ENCODE data around the gene ZC2HC1B. TPM values are rescaled to one million over a fixed set of nuclear protein-coding genes. Genes with fewer than 3 reads are reported as not detected.

ZC2HC1B gene
- polyA plus RNA-seq, 3 donors, result 0.07 TPM; not detected in 2

DNA sequence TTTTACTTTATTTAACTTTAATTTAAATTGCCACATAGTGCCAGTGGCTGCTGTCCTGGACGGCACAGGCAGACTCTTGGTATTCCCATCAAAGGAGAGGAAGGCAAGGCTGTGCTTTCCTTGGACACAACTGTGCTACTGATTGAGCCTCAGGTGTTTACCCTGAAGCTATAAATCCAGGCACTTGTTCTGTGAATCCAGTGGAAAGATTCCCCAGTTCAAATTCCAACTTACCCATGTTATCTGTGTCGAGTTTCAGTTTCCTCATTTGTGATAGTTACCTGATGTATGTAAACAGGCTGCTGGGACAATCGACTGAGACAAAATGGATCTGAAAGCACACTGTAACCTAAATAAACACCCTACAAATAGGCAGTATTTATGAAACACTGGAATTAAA is 86.6 kb downstream of the ZC2HC1B start:
- 42 to 82% (median 54%) methylated on average over 3 of the region's 3 CpGs for WGBS, 3 donors
- no peak overlapping the region for H3K27ac ChIP-seq (ENCODE audit: low read depth, low read length)

DNA sequence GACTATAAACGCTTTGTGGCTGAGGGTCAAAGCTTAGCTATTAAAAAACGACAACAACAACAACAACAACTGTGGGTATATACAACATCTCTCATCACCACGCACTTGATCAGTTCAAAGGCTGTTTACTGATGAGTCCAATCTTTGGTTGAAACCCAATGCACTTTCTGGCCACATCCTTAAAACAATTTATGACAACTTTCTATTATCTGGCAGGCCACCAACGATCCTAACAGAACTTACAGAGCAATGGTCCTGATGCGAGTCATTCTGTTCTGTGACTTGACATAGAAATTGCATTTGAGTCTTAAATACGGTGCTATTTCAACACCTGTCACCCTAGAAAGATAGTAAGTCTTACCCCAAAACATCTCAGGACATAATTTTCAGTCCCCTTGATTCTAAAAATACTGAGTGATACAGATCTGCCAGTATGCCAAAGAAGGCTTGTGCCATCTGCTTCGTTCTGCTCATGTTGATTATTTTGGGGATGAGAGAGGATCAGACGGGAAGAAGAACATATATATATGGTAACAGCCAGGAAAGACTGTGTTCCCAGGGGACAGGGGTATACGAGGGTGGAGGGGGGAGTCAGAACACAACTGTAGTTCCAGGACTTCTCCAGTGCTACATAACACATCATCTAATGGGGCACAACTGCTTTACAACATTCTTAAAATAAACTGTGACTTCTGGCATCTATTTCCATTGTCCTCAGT is 87.9 kb downstream of the ZC2HC1B start:
- WGBS, 3 donors, result 89 to 91% (median 90%) methylated on average over 9 of the region's 9 CpGs

DNA sequence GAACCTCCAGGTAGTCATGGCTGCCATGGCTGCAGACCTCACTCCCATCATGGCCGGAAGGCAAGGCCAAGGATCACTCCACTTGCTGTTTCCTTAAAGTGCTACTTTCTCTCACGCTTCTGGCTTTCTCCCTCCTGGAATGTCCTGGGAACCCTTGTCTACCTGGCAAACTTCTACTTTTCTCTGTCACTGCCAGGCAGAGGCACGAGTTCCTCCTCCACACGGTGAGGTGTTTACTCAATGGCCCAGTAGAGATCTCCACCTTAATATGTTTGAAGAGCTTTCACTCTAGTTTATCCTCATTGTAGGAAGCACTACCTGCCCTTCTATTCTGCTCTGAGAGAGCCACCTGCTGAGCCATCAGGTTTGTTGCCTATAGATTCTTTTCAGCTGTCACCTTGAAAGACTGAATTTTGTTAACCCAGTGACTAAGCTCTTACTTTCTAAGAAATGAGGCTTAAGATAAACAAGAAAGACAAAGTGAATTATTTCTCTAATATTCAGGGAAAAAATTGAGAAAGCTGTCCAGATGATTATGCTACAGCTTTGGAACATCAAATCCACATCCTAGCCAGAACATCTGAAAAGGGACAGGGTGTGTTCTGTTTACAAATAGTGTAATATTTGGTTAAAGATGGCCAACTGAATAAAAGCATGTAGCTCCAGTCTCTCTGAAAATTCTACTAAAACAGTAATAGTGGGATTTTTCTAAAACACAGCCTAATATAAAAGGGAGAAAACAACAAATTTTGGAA is 88.8 kb downstream of the ZC2HC1B start:
- no peak overlapping the region for H3K27ac ChIP-seq (ENCODE audit: low read depth, low read length)
- WGBS, 3 donors, result 80 to 90% (median 87%) methylated on average over 4 of the region's 4 CpGs

More for the DNA sequence above, 87.9 kb downstream of the ZC2HC1B start:
- H3K27ac ChIP-seq (ENCODE audit: low read depth, low read length), result no peak overlapping the region

DNA sequence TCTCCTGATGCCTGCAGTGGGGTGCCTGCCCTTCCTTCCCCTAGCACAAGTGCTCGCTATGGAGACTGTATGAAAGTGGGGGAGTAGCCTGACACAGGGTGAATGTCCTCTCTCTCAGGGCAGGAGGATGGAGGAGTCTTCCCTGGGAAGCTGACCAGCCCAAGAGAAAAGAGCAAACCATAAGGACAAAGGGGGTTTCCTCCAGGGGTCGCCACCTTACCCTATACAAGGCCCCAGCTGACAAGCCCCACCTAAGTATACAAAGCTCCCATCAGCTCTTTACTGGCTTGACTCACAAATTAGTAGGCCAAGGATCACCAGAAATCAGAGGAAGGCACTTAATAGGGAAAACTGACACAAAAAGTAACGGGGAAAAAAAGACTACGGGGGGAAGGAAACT is 89.6 kb downstream of the ZC2HC1B start:
- WGBS, 3 donors, result 75 to 87% (median 80%) methylated on average over 4 of the region's 4 CpGs

DNA sequence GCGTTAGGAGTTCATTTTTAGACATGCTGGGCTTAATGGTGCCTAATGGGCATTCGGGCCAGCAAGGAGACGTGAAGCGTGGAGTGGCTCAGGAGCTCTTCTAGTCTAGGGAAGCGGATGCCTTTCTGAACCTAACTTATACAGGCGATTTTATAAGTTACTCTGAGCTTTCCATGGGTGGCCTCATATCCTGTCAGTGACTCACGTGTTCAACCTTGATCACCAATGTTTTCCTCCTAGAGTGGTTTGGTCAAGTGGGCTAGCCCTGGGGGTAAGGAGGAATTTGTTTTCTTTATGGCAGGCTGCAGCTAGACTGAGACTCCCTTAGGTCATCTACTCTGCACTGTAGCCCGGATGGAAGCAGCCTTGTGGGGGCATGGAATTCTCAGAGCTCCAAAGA is 91.7 kb downstream of the ZC2HC1B start:
- 91 to 96% (median 93%) methylated on average over 8 of the region's 8 CpGs for WGBS, 3 donors
- no peak overlapping the region for H3K27ac ChIP-seq (ENCODE audit: low read depth, low read length)

More for the DNA sequence above, 89.6 kb downstream of the ZC2HC1B start:
- no peak overlapping the region for H3K27ac ChIP-seq (ENCODE audit: low read depth, low read length)

DNA sequence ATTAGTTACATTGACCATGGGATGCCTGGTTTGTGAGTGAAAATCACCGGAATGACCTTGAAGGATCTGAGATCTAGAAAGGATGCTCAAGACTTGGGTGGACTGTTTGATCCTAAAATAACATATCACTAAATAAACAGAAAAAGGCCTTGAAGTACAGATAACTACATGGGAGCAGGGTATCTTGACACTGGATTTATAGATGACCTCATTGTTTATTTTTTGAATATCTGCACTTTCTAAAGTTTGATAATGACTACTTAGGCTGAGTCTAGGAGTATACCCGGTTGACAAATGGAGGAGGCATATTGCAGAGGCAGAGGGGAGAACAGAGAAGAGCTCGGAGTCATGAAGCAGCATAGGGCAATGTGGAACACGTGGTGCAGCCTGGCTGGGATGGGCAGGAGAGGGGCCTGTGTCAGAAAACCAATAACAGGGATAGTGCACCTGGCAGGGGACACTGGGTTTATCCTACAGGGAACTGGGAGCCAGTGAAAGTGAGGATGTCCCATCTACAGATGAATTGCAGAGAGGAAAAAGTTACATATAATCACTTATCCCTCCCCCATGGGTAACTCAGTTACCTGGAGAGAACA is 93.5 kb downstream of the ZC2HC1B start:
- H3K27ac ChIP-seq (ENCODE audit: low read depth, low read length), result no peak overlapping the region

DNA sequence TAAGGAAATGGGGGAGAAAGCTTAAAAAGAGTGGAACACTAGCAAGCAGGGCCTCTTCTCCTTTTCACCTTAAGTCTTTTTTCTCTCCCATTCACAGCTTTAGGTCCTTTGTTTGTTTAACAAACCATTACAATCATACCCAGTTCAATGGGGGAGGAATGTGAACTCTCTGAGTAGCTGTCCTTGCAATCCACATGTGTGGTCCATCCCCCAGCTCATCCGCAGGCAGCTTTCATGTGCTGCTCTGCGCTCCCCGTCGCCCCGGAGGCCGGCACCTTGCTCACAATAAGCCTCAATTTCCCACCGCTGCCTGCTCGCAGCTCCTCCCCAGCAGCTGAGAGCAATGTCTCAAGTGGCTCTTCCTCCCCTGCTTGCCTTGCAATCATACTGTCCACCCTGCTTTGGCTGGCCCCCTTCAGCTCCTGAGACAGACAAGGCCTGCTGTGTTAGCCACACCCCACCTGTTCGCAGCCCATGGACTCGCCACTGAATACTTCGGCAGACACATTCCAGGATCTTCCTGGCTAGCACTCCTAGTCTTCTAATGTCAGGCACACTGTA is 94.6 kb downstream of the ZC2HC1B start:
- WGBS, 3 donors, result 86 to 89% (median 89%) methylated on average over 11 of the region's 11 CpGs
- no peak overlapping the region for H3K27ac ChIP-seq (ENCODE audit: low read depth, low read length)

More for the DNA sequence above, 93.5 kb downstream of the ZC2HC1B start:
- WGBS, 3 donors, result 62 to 78% (median 75%) methylated on average over 4 of the region's 4 CpGs

DNA sequence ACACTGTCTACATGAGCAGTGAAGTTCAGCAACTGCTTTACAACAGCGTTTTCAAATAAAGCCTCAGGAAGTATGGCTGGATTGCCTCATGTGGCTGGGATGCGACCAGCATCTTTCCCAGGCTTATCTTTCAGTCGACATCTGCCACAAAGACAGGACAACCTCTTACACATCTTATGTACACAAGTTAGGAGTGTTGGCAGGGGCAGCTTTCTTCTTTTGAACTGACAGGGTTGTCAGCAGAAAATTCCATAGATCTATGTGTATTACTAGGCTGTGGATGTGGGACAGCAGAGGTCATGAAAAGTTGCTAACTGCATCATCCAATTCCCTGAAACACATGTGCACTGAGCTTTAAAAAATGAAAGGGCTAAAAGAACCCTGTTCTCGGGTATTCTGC is 95.7 kb downstream of the ZC2HC1B start:
- WGBS, 3 donors, result 61 to 71% (median 66%) methylated on average over 4 of the region's 4 CpGs
- H3K27ac ChIP-seq (ENCODE audit: low read depth, low read length), result no peak overlapping the region

DNA sequence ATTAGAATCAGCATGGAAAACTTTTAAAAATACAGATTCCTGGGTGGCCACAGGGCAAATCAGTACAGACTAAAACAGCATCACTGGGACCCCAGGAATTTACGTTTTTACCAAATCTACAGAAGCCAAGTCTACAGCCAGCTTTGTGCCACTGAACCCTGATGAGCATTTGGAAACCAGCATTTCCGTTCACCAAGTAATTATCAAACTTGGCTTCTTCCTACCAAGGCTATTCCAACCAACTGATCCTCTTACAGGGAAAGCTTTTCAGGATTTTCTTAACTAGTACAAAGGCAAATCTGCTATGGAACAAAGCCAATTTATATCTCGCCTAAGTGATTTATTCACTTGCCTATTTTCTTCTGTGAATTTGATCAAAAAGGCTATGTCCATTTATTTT is 96.8 kb downstream of the ZC2HC1B start:
- no peak overlapping the region for H3K27ac ChIP-seq (ENCODE audit: low read depth, low read length)
- WGBS, 3 donors, result 58 to 78% (median 68%) methylated on average over 3 of the region's 3 CpGs

DNA sequence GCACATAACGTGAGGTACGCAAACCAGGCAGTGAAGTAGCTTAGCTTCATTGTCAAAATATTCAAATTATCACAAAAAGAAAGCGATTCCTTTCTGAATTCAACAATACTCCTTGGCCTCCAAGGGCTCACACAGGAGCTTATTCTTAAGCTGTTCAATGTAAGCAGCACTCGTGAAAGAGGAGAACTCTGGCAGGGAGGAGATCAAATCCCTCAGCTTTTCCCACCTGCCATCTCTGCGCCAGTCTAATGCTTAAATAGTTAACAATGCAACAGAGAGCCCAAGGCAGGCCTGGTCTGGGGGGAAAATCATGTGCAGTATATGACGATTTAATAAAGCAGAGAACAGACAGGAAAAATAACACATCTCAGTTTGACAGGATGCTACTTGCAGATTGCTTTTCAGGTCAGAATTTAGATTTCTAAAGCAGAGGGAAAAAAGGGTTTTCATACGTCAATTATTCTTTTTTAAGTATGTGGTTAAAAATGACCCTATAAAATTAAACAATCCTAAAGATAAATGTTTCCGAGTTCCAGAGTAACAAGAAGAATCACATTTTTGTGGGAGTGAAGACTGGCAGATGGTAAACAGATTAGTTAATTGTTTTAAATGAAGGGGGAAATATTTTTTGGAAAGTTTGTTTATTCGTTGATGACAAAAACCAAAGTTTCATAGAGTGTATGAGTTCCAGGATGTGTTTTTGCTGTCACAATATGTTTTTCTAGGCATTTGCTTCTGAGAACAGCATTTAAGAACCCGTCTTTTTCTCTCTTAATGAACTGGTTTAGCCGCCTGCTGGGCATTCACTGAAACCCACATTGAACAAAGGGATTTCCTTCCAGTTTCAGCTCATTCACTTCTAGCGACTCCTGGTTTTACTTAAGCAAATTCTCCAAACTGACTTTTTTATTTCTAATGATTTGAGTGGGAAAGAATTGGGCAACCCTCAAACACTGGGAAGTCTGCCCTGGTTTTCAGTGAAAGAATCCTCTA is 97.9 kb downstream of the ZC2HC1B start:
- 66 to 70% (median 70%) methylated on average over 12 of the region's 12 CpGs for WGBS, 3 donors
- H3K27ac ChIP-seq (ENCODE audit: low read depth, low read length), result no peak overlapping the region

DNA sequence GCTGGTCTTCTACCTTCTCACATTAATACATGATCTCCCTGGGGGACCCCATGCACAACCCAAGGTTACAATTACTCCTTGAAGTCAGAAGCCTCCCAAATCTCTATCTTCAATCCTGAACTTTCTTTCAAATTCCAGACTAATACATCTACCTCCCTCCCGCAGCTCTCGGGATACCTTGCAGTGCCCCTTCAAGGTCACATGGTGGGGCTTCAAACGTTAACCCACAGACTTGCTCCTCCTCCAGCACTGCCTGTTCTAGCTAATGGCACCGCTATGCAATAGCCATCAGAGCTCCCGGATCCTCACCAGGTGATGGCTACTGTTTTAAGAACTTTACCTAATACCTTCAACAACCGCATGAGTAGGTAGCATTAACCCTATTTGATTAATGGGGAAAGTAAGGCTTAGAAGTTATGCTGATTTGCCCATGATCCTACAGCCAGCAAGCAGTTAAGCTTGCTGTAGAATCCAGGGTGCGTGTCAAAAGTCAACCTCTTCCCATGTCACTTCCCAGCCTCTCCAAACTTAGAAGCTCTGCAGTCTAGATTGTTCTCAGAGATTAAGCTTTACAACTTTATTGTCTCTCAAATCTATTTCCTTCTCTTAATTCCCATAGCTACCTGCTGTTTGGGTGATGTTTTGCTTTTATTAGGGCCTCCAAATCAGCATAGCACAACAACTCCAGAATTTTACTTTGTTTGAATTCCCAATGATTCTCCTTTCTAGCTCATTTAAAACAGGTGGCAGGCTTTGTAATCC is 99.1 kb downstream of the ZC2HC1B start:
- no peak overlapping the region for H3K27ac ChIP-seq (ENCODE audit: low read depth, low read length)
- 67 to 79% (median 77%) methylated on average over 7 of the region's 7 CpGs for WGBS, 3 donors

DNA sequence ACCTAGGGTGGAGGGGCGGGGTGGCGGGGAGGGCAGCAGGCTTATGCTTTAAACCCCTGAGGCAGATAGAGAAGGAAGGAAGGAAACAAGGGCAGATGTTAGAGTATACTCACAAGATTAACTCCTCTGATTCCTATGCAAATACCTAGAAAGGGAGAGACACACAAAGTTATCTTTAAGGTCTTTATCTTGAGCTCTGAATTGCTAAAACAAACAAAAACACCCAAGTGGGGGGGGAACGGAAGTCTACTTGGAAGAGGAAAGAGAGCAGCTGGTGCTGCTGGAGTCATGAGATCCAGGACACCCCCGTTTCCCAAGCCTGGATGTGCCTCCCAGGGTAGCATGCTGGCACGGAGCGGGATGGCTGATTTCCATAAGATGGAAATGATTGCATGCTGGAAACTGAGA is 100.4 kb downstream of the ZC2HC1B start:
- H3K27ac ChIP-seq (ENCODE audit: low read depth, low read length), result no peak overlapping the region
- 51 to 65% (median 53%) methylated on average over 6 of the region's 6 CpGs for WGBS, 3 donors

DNA sequence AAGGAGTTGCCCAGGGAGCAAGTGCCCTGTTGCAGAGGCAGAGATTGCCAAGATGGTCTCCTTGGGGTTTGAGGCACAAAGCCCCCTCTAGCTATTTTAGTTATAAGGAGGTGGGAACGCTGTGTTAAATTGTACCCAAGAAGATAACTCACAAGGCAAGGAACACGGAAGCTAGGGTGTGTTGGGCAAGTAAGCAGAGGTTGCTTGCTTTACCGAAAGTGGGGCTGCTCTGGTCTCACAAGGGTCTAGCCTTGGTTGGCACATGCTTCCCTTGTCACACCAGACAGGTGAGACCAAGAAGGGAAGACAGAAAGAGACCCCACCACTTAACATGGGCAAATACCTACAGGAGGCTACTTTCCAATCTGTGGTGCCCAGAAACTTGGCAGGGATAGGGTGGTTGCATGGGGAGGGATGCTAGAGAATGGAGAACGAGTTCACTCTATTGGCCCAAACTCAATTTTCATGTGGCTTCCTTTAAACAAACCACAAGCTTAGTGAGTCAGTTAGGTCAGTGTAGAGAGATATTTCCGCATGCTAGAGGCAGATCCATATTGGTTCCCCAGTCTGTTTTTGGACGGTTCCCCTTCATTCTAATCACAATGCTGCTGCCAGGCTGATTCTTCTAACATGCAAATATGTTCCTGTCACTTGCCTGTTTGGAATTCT is 101.4 kb downstream of the ZC2HC1B start:
- H3K27ac ChIP-seq (ENCODE audit: low read depth, low read length), result no peak overlapping the region
- 59 to 85% (median 60%) methylated on average over 6 of the region's 6 CpGs for WGBS, 3 donors

DNA sequence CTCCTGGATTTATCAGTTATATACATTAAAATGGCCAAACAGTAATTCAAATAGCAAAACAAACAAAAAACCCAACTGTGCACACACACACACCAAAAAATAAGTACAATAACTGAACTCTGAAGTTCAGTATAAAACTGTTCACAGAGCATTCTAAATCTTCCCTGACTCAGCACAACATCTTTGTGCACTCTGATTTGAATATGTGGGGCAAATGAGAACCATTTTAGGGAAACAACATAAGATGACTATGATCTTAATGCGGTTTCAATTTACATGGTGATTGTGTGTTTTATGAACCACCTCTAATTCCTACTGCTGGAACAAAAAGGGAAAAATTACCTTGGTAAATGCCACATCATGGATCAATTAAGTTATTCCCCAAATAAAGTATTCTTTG is 102.0 kb downstream of the ZC2HC1B start:
- H3K27ac ChIP-seq (ENCODE audit: low read depth, low read length), result no peak overlapping the region
- 66 to 100% (median 75%) methylated on average over 1 of the region's 1 CpG for WGBS, 3 donors

DNA sequence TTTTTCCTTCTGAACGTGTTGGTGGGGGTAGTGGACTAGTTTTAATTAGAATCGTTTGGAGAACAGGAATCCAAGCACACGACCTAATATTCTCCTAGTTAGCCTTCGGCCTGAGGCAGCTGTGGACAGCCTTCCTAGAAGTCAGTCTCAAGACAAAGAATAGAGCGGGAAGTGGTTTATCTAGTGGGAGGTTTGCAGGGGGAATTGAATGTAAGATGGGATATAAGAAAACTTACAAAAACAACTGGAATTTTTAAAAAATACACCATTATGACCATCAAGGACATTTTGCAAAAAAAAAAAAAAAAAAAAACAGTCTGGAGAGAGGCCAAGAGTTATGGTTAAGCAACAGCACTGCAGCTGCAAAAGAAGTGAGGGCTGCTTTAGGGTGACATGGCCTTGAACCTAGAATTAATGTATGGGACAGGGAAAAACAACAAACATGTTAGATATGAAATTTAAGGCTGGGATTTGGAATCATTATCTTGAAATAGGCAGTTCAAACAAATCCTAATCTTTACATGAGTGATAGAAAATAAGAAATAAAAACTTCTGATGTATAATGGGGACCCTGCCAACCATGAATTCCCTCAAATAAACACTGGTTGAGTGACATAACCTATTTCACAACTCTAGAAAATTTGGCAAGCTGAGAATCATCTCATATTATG is 103.6 kb downstream of the ZC2HC1B start:
- no peak overlapping the region for H3K27ac ChIP-seq (ENCODE audit: low read depth, low read length)
- WGBS, 3 donors, result 54 to 66% (median 62%) methylated on average over 5 of the region's 5 CpGs

DNA sequence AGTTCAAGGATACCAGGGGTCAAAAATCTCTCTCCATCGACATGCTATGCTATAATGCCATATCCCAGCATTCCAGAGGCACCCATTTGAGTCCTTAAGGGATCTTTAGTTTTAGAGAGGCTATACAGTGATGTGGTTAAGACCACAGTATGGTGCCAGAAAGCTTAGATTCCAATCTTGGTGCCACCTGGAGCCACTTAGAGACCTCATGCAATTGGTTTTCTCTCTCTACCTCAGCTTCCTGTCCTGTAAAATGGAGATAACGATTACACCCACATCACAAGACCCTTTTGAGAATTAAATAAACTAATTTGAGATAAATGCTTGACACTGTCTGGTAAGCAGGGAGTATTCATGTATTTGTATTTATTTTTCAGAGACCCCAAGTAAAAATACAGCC is 104.8 kb downstream of the ZC2HC1B start:
- H3K27ac ChIP-seq (ENCODE audit: low read depth, low read length), result no peak overlapping the region
- WGBS, 3 donors, result 52 to 73% (median 56%) methylated on average over 2 of the region's 2 CpGs

Measured in adipose tissue (tissue), 3 donors.